PC-9 (cell line): ENCODE data around the gene LEPROT.

ENCODE experiments used
- CTCF ChIP-seq: fragments of 200-600 bp; sonication (generic); conservative IDR thresholded peaks from 2 replicates; pipeline ENCODE4 v1.6.1; 2017; ENCODE audit warnings: mixed run types, antibody characterized with exemption, mild to moderate bottlenecking, moderate library complexity
- EZH2 ChIP-seq: fragments of 200-600 bp; sonication (generic); IDR thresholded peaks from 2 replicates; pipeline ENCODE4 v1.8.0; 2017; ENCODE audit warnings: antibody characterized with exemption, low read depth

DNA sequence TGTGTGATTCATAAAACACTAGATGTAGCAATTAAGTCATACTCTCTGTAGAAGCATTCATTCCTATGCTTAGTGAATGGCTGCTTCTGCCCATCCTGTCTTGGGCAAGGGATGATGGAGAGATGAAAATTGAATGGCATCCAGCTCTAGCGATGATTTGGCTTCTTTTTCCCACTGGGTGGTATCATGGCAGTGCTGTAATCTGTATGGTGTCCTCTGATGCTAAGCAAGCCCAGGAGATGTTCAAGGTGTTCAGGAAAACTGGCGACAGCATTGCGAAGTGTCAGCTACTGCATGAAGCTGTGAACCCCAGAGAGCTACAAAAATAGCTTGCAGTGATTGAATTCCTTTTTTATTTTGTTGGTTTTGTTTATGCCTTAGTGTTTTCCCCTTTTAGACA lies 48.9 kb upstream of the LEPROT start:
- no peak for TF ChIP-seq CTCF
- no peak for TF ChIP-seq EZH2
